Esophagus squamous epithelium (tissue), 5 donors: Measurements from ENCODE around the gene PARD3. TPM values are rescaled to one million over a fixed set of nuclear protein-coding genes. Genes with fewer than 3 reads are reported as not detected.

Source experiments
- DNase-seq: peaks from one replicate; lab custom pipeline; 2025; lab: John Stamatoyannopoulos, UW
- H3K27ac ChIP-seq, 4 donors: fragments of 200-600 bp; sonication (generic); one replicate each; pipeline ENCODE4 v1.5.1; 2016 to 2019; ENCODE audit warnings: mild to moderate bottlenecking in 1 of 4
- H3K27me3 ChIP-seq, 4 donors: fragments of 200-600 bp; sonication (generic); 1 replicate in 3 of 4; 2 replicates in 1 of 4; pipeline versions ENCODE4 v1.5.1 to v1.6.0; 2017 to 2021; ENCODE audit warnings: antibody characterized with exemption in 1 of 4
- H3K36me3 ChIP-seq, 3 donors: fragments of 200-600 bp; sonication (generic); one replicate each; pipeline ENCODE4 v1.5.1; 2016 to 2019
- H3K4me1 ChIP-seq, 3 donors: fragments of 200-600 bp; sonication (generic); one replicate each; pipeline ENCODE4 v1.5.1; 2017 to 2019
- H3K4me3 ChIP-seq, 4 donors: fragments of 200-600 bp; sonication (generic); 1 replicate in 3 of 4; 2 replicates in 1 of 4; pipeline ENCODE4 v1.5.1; 2016 to 2019; ENCODE audit warnings: mild to moderate bottlenecking in 2 of 4, moderate library complexity in 1 of 4
- H3K9me3 ChIP-seq, 3 donors: fragments of 200-600 bp; sonication (generic); one replicate each; pipeline ENCODE4 v1.5.1; 2016 to 2019
- POLR2A ChIP-seq, 4 donors: fragments of 450-650 bp; IDR thresholded peaks; one replicate each; pipeline ENCODE4 v1.6.1; 2017; ENCODE audit warnings: antibody characterized with exemption in 4 of 4, mild to moderate bottlenecking in 4 of 4, moderate library complexity in 3 of 4
- WGBS, 2 donors: methylation state at CpG; one replicate each; pipeline ENCODE4 v1.1.5; 2018; 5-methylcytosine and 5-hydroxymethylcytosine counted together
- intact Hi-C: fragments of 100-400 bp; cut with DNase I; formaldehyde crosslinking; loops from one replicate; pipeline ENCODE4 v1.15.0; 2022
- total RNA-seq, 4 donors: library from RNA; depleted of rRNA; stranded (reverse); fragments of >200 nt; gene quantifications; one replicate each; pipeline ENCODE4 v1.1.0, GENCODE V29; 2016
- TF ChIP-seq, protein P1 (sequence below), 6 experiments: fragments of 450-650 bp in 4 of 6; fragments of 200-600 bp in 2 of 6; sonication (generic) in 2 of 6; IDR thresholded peaks; one replicate each; pipeline ENCODE4 v1.5.1; 2016 to 2019; ENCODE audit warnings: antibody characterized with exemption in 6 of 6, mild to moderate bottlenecking in 4 of 6, moderate library complexity in 4 of 6
- donor health status: DM: yes; HTN: yes; CAD: no.

PARD3 gene
- total RNA-seq, 4 donors from 2014 or later = 57.3 to 114 (median 81.7) TPM

DNA sequence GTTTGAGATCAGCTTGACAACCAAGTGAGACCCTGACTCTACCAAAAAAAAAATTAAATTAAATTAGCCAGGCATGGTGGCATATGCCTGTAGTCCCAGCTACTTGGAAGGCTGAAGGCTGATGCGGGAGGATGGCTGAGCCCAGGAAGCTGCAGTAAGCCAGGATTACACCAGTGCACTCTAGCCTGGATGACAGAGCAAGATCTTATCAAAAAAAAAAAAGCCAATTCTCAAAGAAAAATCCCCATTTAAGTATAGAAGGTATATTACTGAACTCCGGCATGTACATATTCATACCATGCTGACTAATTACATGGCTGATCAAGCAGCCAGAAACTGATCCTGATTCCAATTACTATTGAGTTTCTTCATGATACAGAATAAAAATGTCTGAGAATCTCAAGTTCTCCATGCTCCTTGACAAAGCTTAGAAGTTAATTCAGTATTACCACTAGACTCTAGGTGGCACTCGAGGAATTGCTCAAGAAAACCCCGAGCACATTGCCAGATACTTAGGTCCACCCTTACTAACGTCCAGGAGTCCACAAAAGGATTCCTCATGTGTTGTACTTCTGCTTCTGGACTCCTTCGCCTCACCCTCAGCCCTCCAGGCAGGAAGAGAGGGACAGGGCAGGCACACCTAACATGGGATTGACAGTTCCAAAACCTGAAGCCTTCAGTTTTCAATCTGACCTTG lies 148.9 kb downstream of the PARD3 start:
- Histone ChIP-seq H3K27ac (peak overlapping the region; percentile 55 to 81 (median 62)), H3K4me3 (no peak overlapping the region), H3K36me3 (no peaks in the 10 kb centered on the region), H3K4me1 (peaks cover 5 to 63% (median 9%) of the 10 kb centered on the region in 3 donors), H3K9me3 (no peaks in the 10 kb centered on the region), H3K27me3 (no peaks in the 10 kb centered on the region)
- DNase-seq = no peak
- no peak for TF ChIP-seq POLR2A (IDR thresholded peaks at IDR 0.05)
- TF ChIP-seq, protein P1, sequence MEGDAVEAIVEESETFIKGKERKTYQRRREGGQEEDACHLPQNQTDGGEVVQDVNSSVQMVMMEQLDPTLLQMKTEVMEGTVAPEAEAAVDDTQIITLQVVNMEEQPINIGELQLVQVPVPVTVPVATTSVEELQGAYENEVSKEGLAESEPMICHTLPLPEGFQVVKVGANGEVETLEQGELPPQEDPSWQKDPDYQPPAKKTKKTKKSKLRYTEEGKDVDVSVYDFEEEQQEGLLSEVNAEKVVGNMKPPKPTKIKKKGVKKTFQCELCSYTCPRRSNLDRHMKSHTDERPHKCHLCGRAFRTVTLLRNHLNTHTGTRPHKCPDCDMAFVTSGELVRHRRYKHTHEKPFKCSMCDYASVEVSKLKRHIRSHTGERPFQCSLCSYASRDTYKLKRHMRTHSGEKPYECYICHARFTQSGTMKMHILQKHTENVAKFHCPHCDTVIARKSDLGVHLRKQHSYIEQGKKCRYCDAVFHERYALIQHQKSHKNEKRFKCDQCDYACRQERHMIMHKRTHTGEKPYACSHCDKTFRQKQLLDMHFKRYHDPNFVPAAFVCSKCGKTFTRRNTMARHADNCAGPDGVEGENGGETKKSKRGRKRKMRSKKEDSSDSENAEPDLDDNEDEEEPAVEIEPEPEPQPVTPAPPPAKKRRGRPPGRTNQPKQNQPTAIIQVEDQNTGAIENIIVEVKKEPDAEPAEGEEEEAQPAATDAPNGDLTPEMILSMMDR (IDR thresholded peaks at IDR 0.05) = peak in 5 of 6 experiments; percentile 31 to 66 (median 47)
- WGBS, 2 donors = 8 to 12% methylated on average over 6 of the region's 6 CpGs
- intact Hi-C loops = loop anchor here (10.0 kb wide), 1 partner anchor 319 kb away; no protein-coding TSS in a partner anchor

DNA sequence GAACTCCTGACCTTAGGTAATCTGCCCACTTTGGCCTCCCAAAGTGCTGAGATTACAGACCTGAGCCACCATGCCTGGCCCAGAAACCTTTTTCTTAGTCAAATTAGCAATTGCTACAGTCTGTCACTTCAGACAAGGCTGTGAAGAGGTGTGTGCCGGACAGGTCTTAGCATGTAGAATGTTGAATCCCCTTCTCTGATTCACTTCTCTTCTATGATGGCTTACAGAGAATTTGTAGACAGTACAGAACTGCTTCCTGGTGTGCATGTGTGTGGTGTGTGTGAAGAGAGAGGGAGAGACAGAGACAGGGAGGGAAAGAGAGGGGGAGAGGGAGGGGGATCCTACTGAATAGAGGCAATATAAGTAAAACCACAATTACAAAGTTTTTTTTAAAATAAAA lies 150.4 kb downstream of the PARD3 start:
- no peak overlapping the region for H3K4me3 ChIP-seq
- H3K36me3 ChIP-seq = no peaks in the 10 kb centered on the region
- intact Hi-C loops = loop anchor here (10.0 kb wide), 1 partner anchor 320 kb away; no protein-coding TSS in a partner anchor
- 20 to 33% methylated on average over 1 of the region's 1 CpG for WGBS, 2 donors
- TF ChIP-seq, protein P1 (IDR thresholded peaks at IDR 0.05) = no peak
- TF ChIP-seq POLR2A (IDR thresholded peaks at IDR 0.05) = no peak
- H3K27ac ChIP-seq = peak overlapping the region; percentile 46 to 81 (median 64)
- H3K9me3 ChIP-seq = no peaks in the 10 kb centered on the region
- no peak for DNase-seq
- H3K27me3 ChIP-seq = no peaks in the 10 kb centered on the region
- peaks cover 5 to 78% (median 9%) of the 10 kb centered on the region in 3 donors for H3K4me1 ChIP-seq

DNA sequence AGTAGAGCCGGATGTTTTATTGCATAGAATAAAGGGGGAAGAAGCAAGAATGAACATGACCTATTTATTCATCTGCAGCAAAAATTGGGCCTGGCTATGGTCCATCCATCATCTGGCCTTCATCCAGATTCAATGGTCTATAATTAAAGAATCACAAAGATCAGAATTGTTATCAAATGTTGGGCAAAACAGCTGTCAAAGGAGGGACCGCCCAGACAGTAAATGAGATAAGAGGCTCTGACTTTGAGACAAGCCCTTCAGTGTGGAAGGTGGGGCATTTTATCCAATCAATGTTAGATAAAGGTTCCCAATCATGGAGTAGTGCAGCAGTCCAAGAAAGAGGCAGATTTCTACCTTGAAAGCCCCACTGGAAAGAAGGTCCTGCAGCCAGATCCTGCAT lies 153.5 kb downstream of the PARD3 start:
- H3K27me3 ChIP-seq = no peaks in the 10 kb centered on the region
- peaks cover 5 to 89% (median 15%) of the 10 kb centered on the region in 3 donors for H3K4me1 ChIP-seq
- no peak for TF ChIP-seq POLR2A (IDR thresholded peaks at IDR 0.05)
- TF ChIP-seq, protein P1 (IDR thresholded peaks at IDR 0.05) = no peak
- no peak overlapping the region for H3K27ac ChIP-seq
- H3K36me3 ChIP-seq = no peaks in the 10 kb centered on the region
- H3K4me3 ChIP-seq = no peak overlapping the region
- no peaks in the 10 kb centered on the region for H3K9me3 ChIP-seq
- intact Hi-C loops = loop anchor here (10.0 kb wide), 1 partner anchor 323 kb away; no protein-coding TSS in a partner anchor
- 59 to 70% methylated on average over 2 of the region's 2 CpGs for WGBS, 2 donors
- DNase-seq = no peak

DNA sequence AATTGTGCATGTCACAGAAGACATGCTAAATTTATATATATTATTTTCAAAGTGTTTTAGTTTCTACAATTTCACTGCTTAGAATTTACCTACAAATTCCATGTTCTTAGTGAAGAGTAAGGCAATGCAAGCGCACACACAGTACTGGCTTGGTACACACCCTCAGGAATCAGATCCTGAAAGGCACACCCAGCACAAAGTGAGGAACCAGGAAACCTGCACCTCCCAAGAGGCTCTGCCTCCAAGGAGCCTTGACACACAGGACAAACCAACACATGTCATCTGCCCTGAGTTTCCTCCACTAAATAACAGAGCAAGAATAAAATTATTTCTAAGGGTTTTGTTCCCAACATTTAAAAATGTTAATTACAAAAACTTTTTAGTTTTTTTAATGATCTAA lies 156.2 kb downstream of the PARD3 start:
- H3K4me1 ChIP-seq = peaks cover 0 to 82% (median 5%) of the 10 kb centered on the region in 3 donors
- H3K36me3 ChIP-seq = no peaks in the 10 kb centered on the region
- H3K9me3 ChIP-seq = no peaks in the 10 kb centered on the region
- intact Hi-C loops = no loop called here
- no peaks in the 10 kb centered on the region for H3K27me3 ChIP-seq
- H3K27ac ChIP-seq = peak overlapping the region in 3 of 4 donors; percentile 7 to 52 (median 43)
- H3K4me3 ChIP-seq = no peak overlapping the region
- TF ChIP-seq, protein P1 (IDR thresholded peaks at IDR 0.05) = no peak
- no peak for TF ChIP-seq POLR2A (IDR thresholded peaks at IDR 0.05)
- no peak for DNase-seq
- WGBS, 2 donors = 56 to 85% methylated on average over 1 of the region's 1 CpG

DNA sequence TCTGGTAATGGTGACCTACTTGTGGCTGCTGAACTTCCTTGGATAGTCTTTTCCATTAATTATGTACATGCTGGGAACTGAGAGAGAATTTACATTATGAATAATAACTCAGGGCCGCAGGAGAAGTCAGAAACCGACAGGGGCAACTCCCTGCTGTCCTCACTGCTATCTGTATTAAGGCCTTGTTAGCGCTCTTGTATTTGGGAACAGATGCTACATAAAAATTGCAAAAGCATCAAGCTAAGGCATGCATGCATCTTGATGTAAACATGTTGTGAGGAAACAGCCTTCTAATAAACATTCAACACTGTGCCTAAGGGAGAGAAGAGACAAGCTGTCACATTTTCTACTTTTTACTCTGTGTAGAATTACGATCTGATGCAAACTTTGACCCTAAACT lies 158.4 kb downstream of the PARD3 start:
- Histone ChIP-seq H3K36me3 (no peaks in the 10 kb centered on the region), H3K4me3 (no peak overlapping the region), H3K9me3 (no peaks in the 10 kb centered on the region), H3K27ac (no peak overlapping the region), H3K4me1 (peaks cover 0 to 83% (median 5%) of the 10 kb centered on the region in 3 donors), H3K27me3 (no peaks in the 10 kb centered on the region)
- TF ChIP-seq POLR2A (IDR thresholded peaks at IDR 0.05) = no peak
- intact Hi-C loops = no loop called here
- DNase-seq = no peak
- 80 to 91% methylated on average over 4 of the region's 4 CpGs for WGBS, 2 donors
